IPS-15b (cell line): Measurements from ENCODE around the gene MYH6.
A peak's percentile ranks its signal among the peaks of the same experiment; 100 is the strongest.

ENCODE experiments used
- H3K27me3 ChIP-seq: one replicate; pipeline ENCODE4 v1.6.1; 2013; ENCODE audit warnings: low read length; ENCODE audit not compliant: control insufficient read depth, insufficient read depth
- H3K36me3 ChIP-seq: one replicate; pipeline ENCODE4 v1.6.1; 2013; ENCODE audit warnings: low read length; ENCODE audit not compliant: control insufficient read depth, insufficient read depth
- H3K4me1 ChIP-seq: one replicate; pipeline ENCODE4 v1.6.1; 2013; ENCODE audit warnings: mild to moderate bottlenecking, low read length; ENCODE audit not compliant: control insufficient read depth, insufficient read depth
- H3K4me3 ChIP-seq: one replicate; pipeline ENCODE4 v1.5.1; 2013; ENCODE audit warnings: low read depth, low read length
- H3K9ac ChIP-seq: one replicate; pipeline ENCODE4 v1.6.1; 2013; ENCODE audit warnings: low read depth, mild to moderate bottlenecking, low read length
- H3K9me3 ChIP-seq: one replicate; pipeline ENCODE4 v1.6.1; 2013; ENCODE audit warnings: mild to moderate bottlenecking, low read length; ENCODE audit not compliant: control insufficient read depth, insufficient read depth

Gene MYH6

DNA sequence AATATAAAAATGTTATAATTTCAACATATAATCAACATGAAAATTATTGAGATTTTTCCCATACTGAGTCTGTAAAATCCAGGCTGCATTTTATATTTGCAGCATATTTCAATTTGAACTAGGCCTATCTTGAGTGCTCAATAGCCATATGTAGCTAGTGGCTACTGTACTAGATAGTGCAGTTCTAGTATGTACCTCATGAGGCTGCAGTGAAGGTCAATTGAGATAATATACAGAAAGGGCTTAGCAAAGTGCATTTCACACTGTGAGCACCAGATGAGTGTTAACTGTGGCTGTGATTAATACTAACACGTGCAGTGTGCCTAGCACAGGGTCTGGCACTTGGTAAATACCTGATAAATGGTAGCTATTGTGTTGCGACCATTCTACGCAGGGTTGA lies 50.0 kb downstream of the MYH6 start:
- H3K4me1 ChIP-seq = peaks cover 3% of the 10 kb centered on the region
- no peak overlapping the region for H3K4me3 ChIP-seq
- H3K27me3 ChIP-seq = peaks cover 26% of the 10 kb centered on the region
- no peak overlapping the region for H3K9ac ChIP-seq
- no peaks in the 10 kb centered on the region for H3K9me3 ChIP-seq
- H3K36me3 ChIP-seq = peaks cover 7% of the 10 kb centered on the region

DNA sequence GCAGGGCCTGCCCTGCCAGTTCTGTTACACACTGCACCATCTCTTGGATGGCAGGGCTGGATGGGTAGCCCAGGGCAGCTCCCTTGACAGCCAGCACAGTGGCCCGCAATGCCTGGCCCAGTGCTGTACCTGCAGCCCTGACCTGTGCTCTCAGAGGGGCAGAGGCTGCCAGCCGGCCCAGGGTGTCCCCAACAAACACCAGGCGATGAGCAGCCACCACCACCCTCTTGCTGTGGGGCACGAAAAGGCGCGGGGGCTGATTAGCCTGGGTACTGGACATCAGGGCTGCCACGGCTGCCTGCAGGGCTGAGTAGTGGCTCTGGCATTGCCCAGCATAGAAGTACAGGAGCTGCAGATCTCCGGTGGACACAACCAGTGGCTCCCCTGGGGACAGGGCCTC lies 50.8 kb downstream of the MYH6 start:
- H3K4me1 ChIP-seq = peaks cover 2% of the 10 kb centered on the region
- H3K4me3 ChIP-seq = no peak overlapping the region
- H3K9ac ChIP-seq = no peak overlapping the region
- H3K36me3 ChIP-seq = peaks cover 7% of the 10 kb centered on the region
- no peaks in the 10 kb centered on the region for H3K9me3 ChIP-seq
- peaks cover 28% of the 10 kb centered on the region for H3K27me3 ChIP-seq

DNA sequence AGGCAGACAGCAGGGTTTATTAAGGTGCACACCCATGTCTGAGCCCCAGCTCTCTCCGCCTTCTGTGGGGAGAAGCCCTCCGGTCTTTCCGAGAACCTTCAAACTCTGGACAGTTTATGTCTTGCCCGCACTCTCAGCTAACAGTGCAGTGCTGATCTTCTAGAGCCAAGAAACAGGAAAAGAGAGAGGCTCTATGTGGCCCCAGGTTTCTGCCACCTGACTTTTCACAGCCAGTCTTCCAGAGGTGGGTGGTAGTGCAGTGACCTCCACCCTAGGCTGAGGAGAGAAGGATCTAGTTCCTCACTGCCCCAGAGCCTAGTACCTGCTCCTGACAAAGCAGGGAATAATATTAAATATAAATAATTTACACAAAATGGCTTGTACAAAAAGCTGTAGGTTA lies 51.4 kb downstream of the MYH6 start:
- Histone ChIP-seq H3K4me3 (no peak overlapping the region), H3K27me3 (peaks cover 29% of the 10 kb centered on the region), H3K4me1 (peaks cover 2% of the 10 kb centered on the region), H3K36me3 (peaks cover 7% of the 10 kb centered on the region), H3K9ac (no peak overlapping the region), H3K9me3 (no peaks in the 10 kb centered on the region)

DNA sequence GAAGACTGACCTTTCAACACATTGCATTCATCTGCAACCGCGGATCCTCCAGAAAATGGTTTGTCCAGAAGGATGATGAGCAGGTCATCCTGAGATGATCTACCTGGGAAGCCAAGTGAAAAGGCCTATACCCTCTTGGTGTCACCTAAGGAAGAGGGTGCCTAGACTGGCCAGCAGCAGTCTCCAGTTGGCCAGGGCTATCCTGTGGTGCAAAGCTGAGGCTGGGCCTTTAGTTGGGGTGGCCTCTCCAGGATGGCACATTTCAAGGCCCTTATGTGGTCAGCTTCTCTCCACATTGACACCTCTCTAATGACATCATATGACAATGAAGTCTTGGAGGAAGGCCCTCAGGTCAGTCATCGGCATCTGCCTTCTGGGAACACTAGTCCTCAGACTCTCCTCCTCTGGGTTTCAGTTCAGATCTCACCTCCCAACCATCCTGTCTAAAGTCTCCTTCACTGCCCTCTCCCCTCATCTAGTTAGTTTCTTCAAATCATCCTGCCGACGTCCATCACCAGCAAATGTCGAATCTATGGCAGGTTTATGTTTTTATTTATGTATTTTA lies 52.1 kb downstream of the MYH6 start:
- peaks cover 2% of the 10 kb centered on the region for H3K4me1 ChIP-seq
- H3K9me3 ChIP-seq = no peaks in the 10 kb centered on the region
- H3K9ac ChIP-seq = no peak overlapping the region
- H3K4me3 ChIP-seq = no peak overlapping the region
- H3K36me3 ChIP-seq = peaks cover 7% of the 10 kb centered on the region
- peaks cover 36% of the 10 kb centered on the region for H3K27me3 ChIP-seq

DNA sequence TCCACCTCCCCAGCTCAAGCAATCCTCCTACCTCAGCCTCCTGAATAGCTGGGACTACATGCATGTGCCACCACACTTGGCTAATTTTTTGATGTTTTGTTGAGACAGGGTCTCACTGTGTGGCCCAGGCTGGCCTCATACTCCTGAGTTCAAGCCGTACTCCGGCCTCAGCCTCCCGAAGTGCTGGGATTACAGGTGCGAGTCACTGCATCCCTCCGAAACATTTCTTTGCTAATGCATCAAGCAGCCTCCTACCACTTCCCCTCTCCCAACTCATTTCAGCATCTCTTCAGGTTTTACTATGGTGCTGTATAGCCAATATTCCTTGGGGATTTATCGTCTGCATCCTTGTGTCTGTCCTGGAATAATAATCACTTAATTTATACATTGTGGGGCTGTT lies 53.1 kb downstream of the MYH6 start:
- Histone ChIP-seq H3K9me3 (no peaks in the 10 kb centered on the region), H3K4me1 (no peaks in the 10 kb centered on the region), H3K4me3 (no peak overlapping the region), H3K27me3 (peaks cover 41% of the 10 kb centered on the region), H3K36me3 (peaks cover 3% of the 10 kb centered on the region), H3K9ac (no peak overlapping the region)

DNA sequence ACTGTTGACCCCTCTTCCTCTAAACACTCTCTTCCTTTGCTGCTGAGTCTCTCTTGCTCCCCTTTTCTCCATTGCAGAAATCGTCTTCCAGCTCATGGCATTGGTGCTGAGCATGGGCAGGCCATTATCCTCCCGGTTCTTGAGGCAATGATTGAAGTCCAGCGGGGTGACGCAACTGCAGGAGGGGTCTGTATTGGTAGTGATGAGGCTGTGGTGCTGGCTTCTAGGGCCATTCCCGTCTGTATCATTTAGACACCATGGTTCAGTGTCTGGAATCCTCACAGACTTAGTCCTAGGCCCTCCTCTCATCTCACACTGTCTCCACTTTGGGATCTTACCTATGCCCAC lies 54.7 kb downstream of the MYH6 start:
- Histone ChIP-seq H3K27me3 (peaks cover 41% of the 10 kb centered on the region), H3K4me3 (peak overlapping the region; percentile 72), H3K9ac (no peak overlapping the region), H3K36me3 (peaks cover 3% of the 10 kb centered on the region), H3K9me3 (no peaks in the 10 kb centered on the region), H3K4me1 (no peaks in the 10 kb centered on the region)

DNA sequence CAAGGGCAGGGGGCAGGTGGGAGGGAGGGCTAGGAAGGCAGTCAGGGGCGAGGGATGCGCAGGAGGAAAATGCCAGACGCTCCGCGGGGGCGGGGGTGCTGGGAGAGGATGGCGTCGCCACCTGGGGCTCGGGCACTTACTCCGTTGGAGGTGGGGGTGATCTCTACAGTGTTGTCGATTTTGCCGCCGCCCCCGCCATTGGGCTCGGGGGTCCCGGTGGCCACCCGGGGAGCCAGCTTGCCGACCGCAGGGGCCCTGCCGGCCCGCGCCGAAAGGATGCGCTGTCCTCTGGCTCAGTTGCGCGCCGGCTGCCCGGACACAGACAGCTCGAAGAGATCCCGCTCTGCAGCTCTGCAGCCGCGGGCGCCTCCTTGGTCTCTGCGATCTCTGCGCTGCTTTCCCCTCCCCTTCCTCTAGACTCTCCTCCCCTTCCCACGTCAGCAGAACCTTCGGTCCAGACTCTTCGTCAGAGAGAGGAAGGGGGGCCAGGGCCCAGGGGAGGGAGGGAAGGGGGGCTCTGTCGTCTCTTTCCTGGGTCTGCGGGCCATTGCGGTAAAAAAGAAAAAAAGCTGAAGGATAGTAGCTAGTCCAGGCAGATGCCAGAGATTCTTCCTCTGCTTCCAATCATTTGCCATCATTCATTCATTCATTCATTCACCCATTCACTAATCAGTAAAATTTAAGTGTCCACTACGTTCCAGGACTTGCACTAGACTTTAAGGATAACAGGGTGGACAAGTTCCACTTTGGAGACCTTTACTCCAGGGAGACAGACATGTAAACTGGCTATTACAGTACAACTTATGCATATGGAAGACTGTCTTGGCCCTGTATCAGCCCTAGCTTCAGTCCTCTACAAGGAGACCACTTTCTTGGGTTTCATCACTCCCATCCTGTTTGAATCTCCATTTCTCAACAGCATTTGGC lies 55.3 kb downstream of the MYH6 start, which contains the start of gene SLC22A17:
Gene SLC22A17 (minus strand): TSS at position 382 of the 927 bp plus-strand sequence.
- Histone ChIP-seq H3K4me3 (peak within 1 kb of the TSS; percentile 72), H3K36me3 (peaks cover 3% of the 10 kb centered on the region), H3K4me1 (no peaks in the 10 kb centered on the region), H3K27me3 (peaks cover 41% of the 10 kb centered on the region), H3K9me3 (no peaks in the 10 kb centered on the region), H3K9ac (no peak within 1 kb of the TSS)

DNA sequence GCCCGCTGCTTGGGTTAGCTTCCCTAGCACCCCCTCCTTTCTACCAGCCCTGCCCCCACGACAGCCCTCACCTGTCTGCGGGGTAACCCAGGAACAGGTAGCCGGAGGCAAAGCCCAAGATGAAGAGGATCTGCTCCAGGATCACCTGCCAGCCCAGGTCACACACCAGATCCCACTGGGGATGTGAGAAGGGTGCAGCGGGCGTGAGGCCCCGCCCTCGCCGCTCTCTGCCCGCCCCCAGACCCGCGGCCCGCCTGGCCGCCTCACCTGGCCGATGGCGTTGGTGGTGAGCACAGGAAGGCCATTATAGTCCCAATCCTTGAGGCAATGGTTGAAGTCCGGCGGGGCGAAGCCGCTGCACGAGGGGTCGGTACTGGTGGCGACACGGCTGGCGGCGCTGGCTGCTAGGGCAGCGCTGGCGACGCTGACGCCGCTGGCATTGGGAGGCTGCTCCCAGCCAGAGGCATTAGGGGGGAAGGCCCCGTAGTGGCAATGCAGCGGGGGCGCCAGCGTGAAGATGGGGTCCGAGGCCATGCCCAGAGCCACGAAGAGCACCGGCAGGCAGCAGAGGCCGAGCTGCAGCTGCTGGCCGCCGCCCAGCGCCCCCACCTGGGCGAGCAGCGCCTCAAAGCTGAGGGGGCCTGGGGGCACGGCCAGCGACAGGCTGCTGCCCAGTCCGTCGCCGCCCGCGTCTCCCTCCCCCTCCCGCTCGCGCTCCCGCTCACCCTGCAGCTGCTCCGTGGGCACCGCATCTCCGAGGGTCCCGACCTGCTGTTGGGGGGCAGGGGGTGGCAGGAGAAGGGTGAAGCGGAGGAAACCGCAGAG lies 56.2 kb downstream of the MYH6 start:
- Histone ChIP-seq H3K4me1 (no peaks in the 10 kb centered on the region), H3K4me3 (peak overlapping the region; percentile 72), H3K27me3 (peaks cover 41% of the 10 kb centered on the region), H3K9me3 (no peaks in the 10 kb centered on the region), H3K36me3 (no peaks in the 10 kb centered on the region), H3K9ac (no peak overlapping the region)

DNA sequence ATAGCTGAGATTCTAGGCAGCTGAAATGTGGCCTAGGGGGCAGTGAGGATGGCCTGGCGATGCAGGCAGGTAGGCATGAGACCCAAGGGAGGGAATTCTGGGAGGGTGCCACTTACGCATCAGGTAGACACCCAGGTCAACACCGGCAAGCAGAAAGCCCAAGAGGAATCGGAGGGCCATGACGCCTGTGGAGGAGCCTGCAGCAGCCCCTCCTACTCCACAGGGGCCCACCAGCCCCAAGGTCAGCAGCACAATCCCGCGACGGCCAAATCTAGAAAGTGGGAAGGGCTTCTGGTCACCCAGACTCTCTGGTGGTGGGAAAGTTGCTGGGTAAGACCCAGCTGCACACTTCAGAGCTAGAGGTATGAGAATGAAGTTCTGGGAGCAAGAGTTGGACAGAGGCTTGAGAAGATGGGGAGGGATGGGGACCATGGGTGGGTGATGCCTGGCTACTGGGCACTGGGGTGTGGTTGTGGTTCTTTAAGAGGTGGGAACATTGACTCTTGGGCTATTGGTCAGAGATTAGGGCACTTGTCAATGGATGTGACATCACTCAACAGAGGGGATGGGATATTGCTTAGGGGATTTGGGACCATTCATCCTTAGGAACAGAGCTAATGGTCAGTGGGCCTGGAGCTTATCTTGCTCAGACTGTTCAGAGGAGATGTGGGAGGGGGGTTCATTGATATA lies 58.8 kb downstream of the MYH6 start:
- H3K4me3 ChIP-seq = no peak overlapping the region
- H3K27me3 ChIP-seq = peaks cover 27% of the 10 kb centered on the region
- no peaks in the 10 kb centered on the region for H3K36me3 ChIP-seq
- peaks cover 5% of the 10 kb centered on the region for H3K4me1 ChIP-seq
- H3K9ac ChIP-seq = no peak overlapping the region
- no peaks in the 10 kb centered on the region for H3K9me3 ChIP-seq

DNA sequence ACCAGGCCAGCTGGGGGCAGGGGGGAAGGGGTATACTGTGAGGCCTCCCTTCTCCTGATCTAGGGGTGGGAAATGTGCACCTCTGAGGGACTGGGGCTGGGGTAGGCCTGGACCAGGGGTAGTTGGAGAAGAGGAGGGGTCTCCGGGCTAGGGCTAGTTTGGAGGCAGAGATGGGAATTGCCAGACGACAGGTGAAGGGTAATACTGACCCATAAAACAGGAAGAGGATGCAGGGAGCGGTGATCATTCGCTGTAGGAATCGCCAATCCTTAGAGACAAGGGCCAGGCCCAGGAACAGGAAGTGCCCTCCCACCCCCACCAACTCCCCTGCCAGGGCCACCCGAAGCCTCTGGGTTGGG lies 59.8 kb downstream of the MYH6 start:
- Histone ChIP-seq H3K9me3 (no peaks in the 10 kb centered on the region), H3K36me3 (no peaks in the 10 kb centered on the region), H3K4me1 (peaks cover 5% of the 10 kb centered on the region), H3K4me3 (no peak overlapping the region), H3K27me3 (peaks cover 17% of the 10 kb centered on the region), H3K9ac (no peak overlapping the region)
